Common myeloid progenitor, CD34-positive (primary cell): ENCODE data around the gene ARHGAP9.
A peak's percentile ranks its signal among the peaks of the same experiment; 100 is the strongest.

Experiments
- CTCF ChIA-PET: fragments of 350-600 bp; sonication (Branson Sonifier 250); formaldehyde crosslinking; loops from one replicate; lab custom pipeline; 2021; ENCODE audit warnings: antibody characterized with exemption; lab: Charles Lee
- POLR2A ChIA-PET: fragments of 350-600 bp; sonication (Branson Sonifier 250); formaldehyde crosslinking; loops from one replicate; lab custom pipeline; 2021; ENCODE audit warnings: antibody characterized with exemption; lab: Charles Lee
- DNase-seq, 3 donors: peaks; one replicate each; pipeline versions ENCODE4 v3.0.0 to v3.0.0-alpha.2; 2013
- H3K27ac ChIP-seq, 2 experiments: 1 replicate in 1 of 2; 2 replicates in 1 of 2; pipeline ENCODE4 v1.7.0; 2013; ENCODE audit warnings: inconsistent platforms in 2 of 2, low read length in 2 of 2, mild to moderate bottlenecking in 2 of 2, low read depth in 1 of 2, moderate library complexity in 1 of 2; ENCODE audit not compliant: severe bottlenecking in 2 of 2, insufficient read depth in 1 of 2, poor library complexity in 1 of 2
- H3K27me3 ChIP-seq, 5 experiments: replicated peaks in 2 of 5; 1 replicate in 3 of 5; 2 replicates in 2 of 5; pipeline versions ENCODE4 v1.6.1 to v1.7.0; 2013; ENCODE audit warnings: low read length in 4 of 5, mild to moderate bottlenecking in 2 of 5, moderate library complexity in 2 of 5, inconsistent platforms in 1 of 5; ENCODE audit not compliant: insufficient read depth in 5 of 5, control insufficient read depth in 4 of 5
- H3K36me3 ChIP-seq, 4 experiments: 1 replicate in 2 of 4; 2 replicates in 2 of 4; pipeline versions ENCODE4 v1.6.1 to v1.7.0; 2013; ENCODE audit warnings: low read length in 3 of 4, control low read depth in 1 of 4, mild to moderate bottlenecking in 1 of 4; ENCODE audit not compliant: control insufficient read depth in 4 of 4, insufficient read depth in 4 of 4
- H3K4me1 ChIP-seq, 4 experiments: 1 replicate in 3 of 4; 2 replicates in 1 of 4; pipeline versions ENCODE4 v1.6.1 to v1.7.1; 2013; ENCODE audit warnings: low read length in 3 of 4, mild to moderate bottlenecking in 3 of 4, control low read depth in 1 of 4, inconsistent platforms in 1 of 4, moderate library complexity in 1 of 4; ENCODE audit not compliant: control insufficient read depth in 4 of 4, insufficient read depth in 4 of 4; ENCODE audit errors: control extremely low read depth in 1 of 4
- H3K4me3 ChIP-seq, 7 experiments: 1 replicate in 4 of 7; 2 replicates in 3 of 7; pipeline versions ENCODE4 v1.5.1 to v1.7.0; 2013; ENCODE audit warnings: mild to moderate bottlenecking in 7 of 7, low read length in 6 of 7, moderate library complexity in 6 of 7, inconsistent platforms in 2 of 7, low read depth in 2 of 7, control low read depth in 1 of 7; ENCODE audit not compliant: insufficient read depth in 4 of 7, control insufficient read depth in 1 of 7; ENCODE audit errors: extremely low read depth in 1 of 7
- H3K9me3 ChIP-seq, 5 experiments: 1 replicate in 4 of 5; 2 replicates in 1 of 5; pipeline versions ENCODE4 v1.6.1 to v1.7.1; 2013; ENCODE audit warnings: low read length in 4 of 5, mild to moderate bottlenecking in 2 of 5, inconsistent platforms in 1 of 5, low read depth in 1 of 5, moderate library complexity in 1 of 5; ENCODE audit not compliant: control insufficient read depth in 4 of 5, insufficient read depth in 2 of 5; ENCODE audit errors: control extremely low read depth in 1 of 5
- WGBS: methylation state at CpG from one replicate; pipeline ENCODE4 v1.1.5; 2013; ENCODE audit not compliant: insufficient coverage; 5-methylcytosine and 5-hydroxymethylcytosine counted together

ARHGAP9 gene

DNA sequence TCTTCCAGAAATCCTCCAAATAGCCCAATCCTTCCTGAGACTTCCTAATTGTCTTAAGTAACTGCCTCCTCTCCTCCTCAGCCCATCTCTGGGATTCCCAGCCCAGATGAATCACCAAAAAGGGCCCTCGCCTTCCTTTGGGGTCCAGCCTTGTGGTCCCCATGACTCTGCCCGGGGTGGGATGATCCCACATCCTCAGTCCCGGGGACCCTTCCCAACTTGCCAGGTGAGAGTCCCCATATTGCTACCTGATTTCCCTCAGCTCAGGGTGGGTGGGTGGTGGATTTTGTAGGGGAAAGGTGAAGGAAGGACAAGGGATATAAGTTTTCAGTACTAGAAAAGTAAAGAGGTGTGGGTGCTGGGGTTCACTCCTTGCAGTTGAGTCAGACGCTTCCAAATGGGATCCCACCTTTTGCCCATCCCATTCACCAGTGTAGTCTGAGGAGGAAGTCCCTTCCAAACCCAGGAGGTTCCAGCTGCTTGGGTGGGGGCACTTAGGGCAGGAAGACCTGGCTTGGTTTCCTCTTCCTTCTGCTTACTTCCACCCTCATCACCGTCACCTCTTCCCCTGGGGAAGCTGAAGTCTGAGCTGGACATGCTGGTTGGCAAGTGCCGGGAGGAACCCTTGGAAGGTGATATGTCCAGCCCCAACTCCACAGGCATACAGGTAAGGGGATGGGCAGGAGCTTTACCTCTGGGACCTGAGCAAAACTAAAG lies 14.5 kb downstream of the ARHGAP9 start:
- Histone ChIP-seq H3K4me1 (peaks cover 4 to 25% (median 21%) of the 10 kb centered on the region in 4 experiments), H3K9me3 (no peaks in the 10 kb centered on the region), H3K27ac (no peak overlapping the region), H3K36me3 (peaks cover 0 to 22% (median 16%) of the 10 kb centered on the region in 4 experiments), H3K4me3 (no peak overlapping the region), H3K27me3 (peaks cover 0 to 12% (median 4%) of the 10 kb centered on the region in 5 experiments)
- ChIA-PET CTCF (interaction anchor here (1.2 to 9.9 kb wide), 4 partner anchors 9 to 30 kb away, joined by 4 to 184 read pairs (median 8); partner anchors contain the start of genes ARHGAP9 and INHBE), POLR2A (interaction anchor here (1.6 kb wide), 1 partner anchor 11 kb away, joined by 4 read pairs; no protein-coding TSS in a partner anchor)
- 80% methylated on average over 2 of the region's 6 CpGs for WGBS
- DNase-seq, result no peak

- Histone ChIP-seq H3K9me3 (no peaks in the 10 kb centered on the region), H3K27ac (no peak overlapping the region), H3K4me1 (peaks cover 5 to 27% (median 23%) of the 10 kb centered on the region in 4 experiments), H3K4me3 (no peak overlapping the region), H3K27me3 (peaks cover 0 to 13% (median 4%) of the 10 kb centered on the region in 5 experiments), H3K36me3 (peaks cover 0 to 16% (median 11%) of the 10 kb centered on the region in 4 experiments)
- DNase-seq, result no peak
- 98% methylated on average over 12 of the region's 12 CpGs for WGBS
- POLR2A ChIA-PET, result no interaction called here
- CTCF ChIA-PET, result interaction anchor here (3.5 to 9.9 kb wide), 2 partner anchors 9 to 11 kb away, joined by 12 to 184 read pairs; partner anchors contain the start of genes ARHGAP9 and INHBE
Measured at GRCh38 chr12:57464569-57464968, 15.1 kb downstream of the ARHGAP9 start.

DNA sequence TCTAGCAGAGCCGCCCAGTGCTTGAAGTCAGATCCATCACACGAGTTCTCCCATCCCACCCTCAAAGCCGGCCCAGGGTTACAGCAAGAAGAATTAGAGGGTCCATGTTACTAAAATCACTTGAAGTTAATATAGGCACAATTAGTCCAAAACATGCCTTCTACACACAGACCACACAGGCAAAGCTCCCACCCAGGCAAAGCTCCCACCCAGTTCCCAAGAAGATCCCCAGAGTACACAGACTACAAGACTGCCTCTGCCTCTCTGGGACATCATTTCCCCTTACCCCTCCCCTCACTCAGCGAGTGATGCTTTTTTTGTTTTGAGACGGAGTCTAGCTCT lies 16.8 kb downstream of the ARHGAP9 start:
- H3K4me3 ChIP-seq, result peak overlapping the region in 3 of 7 experiments; percentile 68 to 89 (median 86)
- H3K4me1 ChIP-seq, result peaks cover 8 to 40% (median 33%) of the 10 kb centered on the region in 4 experiments
- 83% methylated on average over 2 of the region's 5 CpGs for WGBS
- H3K9me3 ChIP-seq, result no peaks in the 10 kb centered on the region
- ChIA-PET CTCF (interaction anchor here (0.6 to 9.9 kb wide), 14 partner anchors 10 to 155 kb away, joined by 3 to 184 read pairs (median 4); partner anchors contain the start of gene ARHGAP9), POLR2A (interaction anchor here (0.8 to 1.1 kb wide), 2 partner anchors 53 to 56 kb away, joined by 3 to 4 read pairs; no protein-coding TSS in a partner anchor)
- H3K27me3 ChIP-seq, result peaks cover 0 to 13% (median 4%) of the 10 kb centered on the region in 5 experiments
- H3K36me3 ChIP-seq, result peaks cover 0 to 4% (median 2%) of the 10 kb centered on the region in 4 experiments
- H3K27ac ChIP-seq, result no peak overlapping the region
- DNase-seq, result no peak

DNA sequence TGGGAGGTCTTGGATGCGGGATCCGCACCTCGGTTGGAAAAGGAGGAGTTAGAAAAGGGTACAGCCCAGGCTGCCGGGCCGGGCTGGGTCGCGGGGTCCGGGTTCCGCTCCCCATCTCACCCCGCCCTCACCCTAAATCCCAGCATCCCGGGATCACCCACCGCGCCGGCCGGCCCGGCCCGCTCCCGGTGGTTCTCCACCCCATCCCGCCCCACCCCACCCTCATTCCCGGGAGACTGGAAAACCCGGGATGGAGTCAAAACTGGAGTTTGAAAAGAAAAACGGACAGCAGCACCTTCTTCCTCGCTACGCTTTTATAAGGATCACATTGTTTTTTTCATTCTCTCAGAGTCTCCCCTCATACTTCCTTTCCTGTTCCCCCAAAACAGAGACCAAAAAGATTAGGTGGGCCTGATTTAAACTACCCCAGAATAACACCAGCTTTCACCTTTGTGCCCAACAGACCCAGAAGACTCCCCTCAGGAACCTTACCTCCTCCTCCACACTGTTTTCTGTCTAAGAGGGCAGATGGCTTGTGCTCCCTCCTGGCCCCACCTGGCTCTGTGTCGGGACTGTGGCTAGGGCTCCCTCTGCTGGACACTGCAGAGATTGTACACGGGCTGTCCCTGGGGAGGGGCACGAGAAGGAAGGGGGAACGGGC lies 17.3 kb downstream of the ARHGAP9 start:
- peak; percentile 87 to 94 (median 91) for DNase-seq
- no peak overlapping the region for H3K27ac ChIP-seq
- H3K4me1 ChIP-seq, result peaks cover 8 to 40% (median 33%) of the 10 kb centered on the region in 4 experiments
- CTCF ChIA-PET, result interaction anchor here (0.6 to 9.9 kb wide), 16 partner anchors 9 to 190 kb away, joined by 3 to 184 read pairs (median 3); partner anchors contain the start of gene ARHGAP9
- H3K9me3 ChIP-seq, result no peaks in the 10 kb centered on the region
- peak overlapping the region; percentile 15 to 89 (median 71) for H3K4me3 ChIP-seq
- peaks cover 0 to under 1% (median 0%) of the 10 kb centered on the region in 4 experiments for H3K36me3 ChIP-seq
- POLR2A ChIA-PET, result interaction anchor here (0.8 to 1.3 kb wide), 3 partner anchors 57 to 84 kb away, joined by 3 to 4 read pairs (median 3); partner anchors contain the start of genes DCTN2 and DDIT3
- 0% methylated on average over 9 of the region's 28 CpGs for WGBS
- peaks cover 0 to 13% (median 4%) of the 10 kb centered on the region in 5 experiments for H3K27me3 ChIP-seq

GRCh38 chr12:57461917-57462250 lies 17.8 kb downstream of the ARHGAP9 start:
- peak in 2 of 3 donors; percentile 61 to 70 for DNase-seq
- ChIA-PET POLR2A (interaction anchor here (0.8 to 1.5 kb wide), 4 partner anchors 53 to 85 kb away, joined by 3 to 4 read pairs (median 3); partner anchors contain the start of genes DCTN2 and DDIT3), CTCF (interaction anchor here (0.6 to 9.9 kb wide), 14 partner anchors 9 to 190 kb away, joined by 3 to 184 read pairs (median 4); partner anchors contain the start of gene ARHGAP9)
- WGBS, result 0% methylated on average over 4 of the region's 9 CpGs
- Histone ChIP-seq H3K36me3 (no peaks in the 10 kb centered on the region), H3K4me3 (peak overlapping the region; percentile 15 to 89 (median 71)), H3K4me1 (peaks cover 8 to 40% (median 33%) of the 10 kb centered on the region in 4 experiments), H3K27ac (no peak overlapping the region), H3K27me3 (peaks cover 0 to 13% (median 4%) of the 10 kb centered on the region in 5 experiments), H3K9me3 (no peaks in the 10 kb centered on the region)

DNA sequence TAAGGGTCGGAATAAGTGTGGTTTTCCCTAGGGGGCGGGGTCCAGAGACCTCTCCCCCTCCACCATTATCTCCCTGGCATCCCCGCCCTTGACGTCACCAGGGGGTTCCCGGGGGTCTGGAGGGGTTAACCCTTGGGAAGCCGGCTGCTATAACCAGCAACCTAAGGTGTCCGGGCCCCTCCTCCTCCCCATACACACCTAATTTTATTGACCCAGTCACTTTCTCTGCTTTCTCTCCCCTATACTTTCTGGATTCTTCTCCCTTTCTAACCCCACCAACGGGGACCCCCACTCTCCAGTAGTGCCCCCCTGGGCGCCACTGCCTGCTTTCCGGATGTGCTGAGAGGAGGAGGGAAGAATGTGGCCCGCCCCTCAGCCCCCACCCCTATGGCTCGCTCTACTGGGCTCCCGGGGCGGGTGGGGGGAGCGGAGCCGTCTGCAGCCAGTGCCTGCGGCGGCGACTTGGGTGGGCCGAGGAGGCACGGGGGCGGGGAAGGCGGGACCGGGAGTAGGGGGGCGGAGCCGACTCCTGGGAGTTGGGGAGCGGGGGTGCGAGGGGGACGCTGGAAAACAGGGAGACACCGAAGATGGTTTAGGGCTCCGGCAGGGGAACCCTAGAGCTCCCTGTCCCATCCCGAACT lies 18.3 kb downstream of the ARHGAP9 start:
- WGBS, result 1% methylated on average over 13 of the region's 32 CpGs

More for the DNA sequence above, 18.3 kb downstream of the ARHGAP9 start:
- peak overlapping the region; percentile 15 to 89 (median 71) for H3K4me3 ChIP-seq
- CTCF ChIA-PET, result interaction anchor here (0.6 to 9.9 kb wide), 13 partner anchors 8 to 189 kb away, joined by 3 to 184 read pairs (median 3); partner anchors contain the start of gene ARHGAP9
- no peak overlapping the region for H3K27ac ChIP-seq
- POLR2A ChIA-PET, result interaction anchor here (1.3 to 1.5 kb wide), 2 partner anchors 54 to 59 kb away, joined by 3 read pairs; partner anchors contain the start of gene DDIT3
- DNase-seq, result peak in 1 of 3 donors; percentile 45
- H3K27me3 ChIP-seq, result peaks cover 0 to 13% (median 4%) of the 10 kb centered on the region in 5 experiments
- H3K9me3 ChIP-seq, result no peaks in the 10 kb centered on the region
- H3K4me1 ChIP-seq, result peaks cover 8 to 40% (median 33%) of the 10 kb centered on the region in 4 experiments
- no peaks in the 10 kb centered on the region for H3K36me3 ChIP-seq
